Retina (tissue), 1 donor: ENCODE measurements around the gene IL21R.

Experiments used
- DNase-seq: peaks from one replicate; pipeline ENCODE4 v3.0.0-alpha.2; 2016

The IL21R gene

GRCh38 chr16:27468941-27469531 is 67.1 kb downstream of the IL21R start:
- no peak for DNase-seq

DNA sequence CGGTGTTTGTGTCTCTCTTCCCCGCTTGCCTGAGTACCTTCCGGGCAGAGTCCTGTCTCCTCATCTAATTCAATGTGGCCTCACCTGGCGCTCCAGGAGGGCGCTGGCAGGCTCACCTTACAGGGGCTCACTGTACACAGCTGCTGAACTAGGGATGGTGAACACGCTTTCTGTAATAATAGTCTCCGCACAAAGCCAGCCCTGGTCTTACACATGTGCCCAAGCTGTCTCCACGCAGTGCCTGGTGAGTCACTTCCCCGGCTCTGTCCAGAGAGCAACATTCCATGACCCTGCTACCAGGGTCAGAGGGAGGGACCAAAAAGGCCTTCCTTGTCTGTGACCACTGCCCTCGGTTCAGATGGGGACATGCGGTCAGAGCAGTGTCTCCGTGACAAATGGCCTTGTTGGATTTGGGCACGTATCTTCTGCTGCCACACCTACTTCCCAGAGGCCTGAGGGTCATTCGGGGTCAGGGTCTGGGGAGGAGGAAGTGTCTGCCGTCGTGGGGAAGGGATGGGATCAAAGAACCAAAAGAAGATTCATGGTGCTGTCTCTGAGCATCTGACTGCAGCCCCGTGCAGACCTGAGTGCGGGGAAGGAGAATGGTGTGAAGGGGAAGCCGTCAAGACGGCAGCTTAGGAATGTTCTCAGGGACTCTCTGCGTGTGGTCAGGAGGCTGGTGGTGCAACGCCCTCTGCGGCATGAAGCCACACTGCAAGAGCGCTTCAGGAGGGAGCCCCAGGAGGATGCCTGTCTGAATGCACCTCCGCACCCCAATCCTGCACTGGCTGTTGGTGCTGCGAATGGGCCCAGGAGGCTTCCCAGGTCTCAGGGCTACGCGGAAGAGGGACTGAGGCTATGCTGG is 68.8 kb downstream of the IL21R start:
- no peak for DNase-seq

DNA sequence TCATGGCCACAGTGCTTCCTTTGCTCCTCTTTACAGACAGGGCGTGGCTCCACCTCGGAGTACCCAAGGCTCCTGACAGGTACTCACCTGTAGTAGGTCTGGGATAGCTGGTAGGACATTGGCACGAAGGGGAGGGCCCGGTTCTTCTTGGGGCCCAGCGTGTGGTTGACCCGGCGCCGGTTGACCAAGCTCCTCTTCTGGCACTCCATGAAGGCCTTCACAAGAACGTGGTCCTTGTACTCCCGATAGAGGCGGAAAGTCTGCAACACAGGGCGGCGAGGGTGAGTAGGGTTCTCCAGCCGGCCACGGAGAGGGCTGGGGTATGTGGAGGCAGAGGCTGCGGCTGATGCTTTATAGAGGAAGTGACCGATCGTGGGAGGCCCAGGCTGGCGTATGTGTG is 69.7 kb downstream of the IL21R start:
- DNase-seq = no peak

GRCh38 chr16:27472091-27473020 is 70.4 kb downstream of the IL21R start:
- DNase-seq = no peak

DNA sequence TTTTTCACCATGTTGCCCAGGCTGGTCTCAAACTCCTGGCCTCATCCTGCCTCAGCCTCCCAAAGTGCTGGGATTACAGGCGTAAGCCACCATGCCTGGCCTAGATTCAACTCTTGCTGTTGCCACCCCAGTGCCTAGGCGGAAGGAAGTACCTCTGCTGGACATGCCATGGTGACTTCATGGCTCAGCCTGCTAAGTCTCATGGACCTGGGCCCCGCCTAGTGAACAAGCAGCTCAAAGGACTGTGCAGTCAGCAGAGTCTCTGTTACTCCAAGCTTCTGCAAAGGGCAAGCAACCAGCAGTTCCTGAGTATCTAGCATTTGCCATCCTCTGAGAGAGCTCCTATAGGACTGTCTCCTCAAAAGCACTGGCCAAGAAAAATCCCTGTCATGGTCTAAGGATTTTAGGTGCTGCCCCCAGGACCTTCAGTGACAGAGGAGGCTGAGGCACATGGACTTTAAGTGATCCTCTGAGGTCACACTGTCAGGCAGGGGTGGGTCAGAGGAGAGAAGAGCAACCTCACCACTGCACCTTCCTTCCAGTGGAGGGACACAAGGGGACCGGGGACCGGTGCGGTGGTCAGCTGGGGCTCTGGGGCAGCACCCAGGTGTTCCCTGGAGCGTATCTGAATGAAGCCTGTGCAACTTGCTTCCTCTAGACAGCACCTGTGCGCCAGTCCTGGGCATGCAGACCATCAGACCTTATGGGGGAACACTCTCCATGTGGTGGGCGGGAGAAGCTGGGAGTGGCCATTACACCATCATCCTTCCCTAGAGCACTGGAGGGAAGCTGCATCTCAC is 71.3 kb downstream of the IL21R start:
- no peak for DNase-seq

GRCh38 chr16:27474041-27474440 is 72.1 kb downstream of the IL21R start:
- DNase-seq = no peak

DNA sequence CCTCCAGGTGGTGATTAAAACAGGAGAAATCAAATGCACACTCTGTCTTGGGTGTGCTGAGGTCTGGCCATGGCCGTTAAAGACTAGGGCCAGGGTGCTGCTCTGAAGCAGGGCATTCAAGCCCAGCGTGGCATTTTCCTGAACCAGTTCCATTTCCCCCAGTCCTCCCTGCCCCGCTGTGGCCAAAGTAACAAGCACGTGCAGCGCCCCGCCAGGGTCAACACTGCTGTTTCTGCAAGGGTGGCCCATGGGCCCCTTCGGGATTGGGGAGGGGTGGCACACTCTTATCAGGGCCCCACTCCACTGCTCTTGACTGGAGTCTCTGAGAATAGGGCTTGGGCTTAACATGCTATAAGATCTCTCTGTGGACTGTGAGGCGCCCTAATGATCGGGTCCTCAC is 72.9 kb downstream of the IL21R start:
- no peak for DNase-seq

- no peak for DNase-seq
Measured at GRCh38 chr16:27475561-27475960, 73.6 kb downstream of the IL21R start.

- DNase-seq = no peak
Measured at GRCh38 chr16:27476240-27476639, 74.3 kb downstream of the IL21R start.

GRCh38 chr16:27480761-27481160 is 78.8 kb downstream of the IL21R start:
- no peak for DNase-seq

DNA sequence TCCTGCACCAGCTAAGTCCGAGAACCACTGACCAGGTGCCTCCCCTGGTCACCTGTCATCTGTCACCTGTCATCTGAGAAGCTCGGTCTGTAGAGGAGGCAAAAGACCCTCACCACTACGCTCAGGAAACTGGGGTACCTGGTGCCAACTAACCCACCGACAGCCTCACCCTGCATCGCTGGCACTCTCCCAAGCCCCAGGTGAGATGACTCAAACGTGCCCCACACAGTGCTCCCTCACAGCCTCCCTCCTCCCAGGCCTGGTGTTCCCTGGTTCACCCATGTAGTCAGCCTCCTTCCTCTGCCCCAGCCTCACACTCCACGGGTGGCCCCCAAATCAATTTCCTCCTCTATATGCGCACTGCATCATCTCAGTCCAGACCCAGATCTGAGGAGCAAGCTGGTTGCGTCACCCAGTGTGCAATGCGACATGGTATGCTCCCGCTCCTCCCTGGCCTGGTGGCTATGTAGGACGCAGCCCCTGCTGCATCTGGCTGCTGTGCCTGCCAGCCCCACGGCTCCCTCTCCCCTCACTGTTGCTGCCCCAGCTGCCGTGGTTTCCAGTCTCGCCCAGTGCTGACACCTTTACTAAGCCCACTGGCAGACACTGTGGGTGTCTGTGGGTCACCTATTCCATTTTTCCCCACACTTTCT is 79.4 kb downstream of the IL21R start:
- no peak for DNase-seq

- no peak for DNase-seq
Measured at GRCh38 chr16:27482397-27483087, 80.6 kb downstream of the IL21R start.

DNA sequence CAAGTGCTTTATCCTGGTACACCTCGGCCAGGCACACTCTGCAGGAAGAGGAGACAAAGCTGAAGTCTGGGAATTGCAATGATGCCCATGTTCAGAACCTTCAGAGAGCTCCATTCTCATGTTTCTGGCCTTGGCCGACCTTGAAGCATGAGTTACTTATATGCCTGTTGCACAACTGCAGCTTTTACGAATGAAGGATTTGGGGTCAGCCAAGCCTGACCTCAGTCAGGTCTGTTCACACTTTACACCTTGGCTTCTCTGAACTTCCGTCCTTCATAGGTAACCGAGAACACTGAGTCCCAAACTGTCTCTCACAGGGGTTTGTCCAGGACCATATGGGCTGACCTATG is 81.1 kb downstream of the IL21R start:
- DNase-seq = no peak

DNA sequence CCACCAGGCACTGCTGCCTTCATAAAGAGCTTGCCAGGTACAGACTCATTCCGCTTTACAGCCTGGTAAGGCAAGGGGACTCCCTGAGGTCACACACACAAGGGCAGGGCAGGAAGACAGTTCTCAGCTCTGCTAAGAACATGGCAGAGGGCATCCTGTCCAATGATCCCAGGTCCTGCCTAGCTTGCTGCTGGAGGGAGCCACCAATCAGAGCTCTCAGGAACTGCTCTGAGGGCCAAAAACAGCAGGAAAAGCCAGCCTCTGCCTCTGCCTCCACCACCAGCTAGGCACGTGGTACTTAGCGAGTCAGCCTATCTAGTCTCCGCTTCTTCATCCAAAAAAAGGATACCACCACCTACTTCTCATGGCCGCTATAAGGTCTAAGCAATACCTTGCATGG is 81.7 kb downstream of the IL21R start:
- no peak for DNase-seq

- no peak for DNase-seq
Measured at GRCh38 chr16:27485126-27485525, 83.2 kb downstream of the IL21R start.

DNA sequence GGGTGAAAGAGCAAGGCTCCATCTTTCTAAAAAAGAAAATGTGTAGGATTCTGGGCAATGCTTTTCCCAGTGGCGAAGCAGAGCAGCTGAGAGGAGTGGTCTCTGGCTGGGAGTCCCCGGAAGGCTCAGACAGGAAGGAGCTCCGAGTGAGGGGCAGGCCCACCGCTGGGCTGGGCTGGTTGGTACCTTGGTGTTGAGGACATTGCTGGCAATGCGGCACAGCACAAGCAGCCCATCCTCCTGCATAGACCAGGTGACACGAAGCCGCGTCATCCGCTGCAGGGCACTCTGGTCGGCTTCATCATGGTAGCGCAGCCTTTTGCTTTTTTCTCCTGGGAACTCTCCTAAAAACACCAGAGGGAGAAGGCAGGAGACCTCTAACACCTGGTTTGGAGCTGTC is 83.8 kb downstream of the IL21R start:
- DNase-seq = no peak

DNA sequence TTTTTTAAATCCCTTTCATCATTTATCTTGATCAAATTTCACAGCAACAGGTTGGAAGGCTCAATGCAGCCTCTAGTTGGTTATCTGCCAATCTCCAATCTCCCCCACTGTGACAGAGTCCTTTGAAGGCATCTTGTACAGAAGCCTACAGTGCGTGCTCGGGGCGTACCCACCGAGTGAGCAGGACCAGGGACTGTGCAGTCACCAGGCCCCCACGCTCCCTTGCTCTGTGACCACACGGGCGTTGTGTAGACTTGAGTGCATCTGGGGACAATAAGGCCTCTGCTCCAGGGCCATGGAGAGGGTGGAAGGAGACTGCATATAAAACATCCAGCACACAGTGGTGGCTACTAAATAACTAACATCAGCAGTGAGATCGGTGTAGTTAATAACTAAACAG is 84.4 kb downstream of the IL21R start:
- no peak for DNase-seq

DNA sequence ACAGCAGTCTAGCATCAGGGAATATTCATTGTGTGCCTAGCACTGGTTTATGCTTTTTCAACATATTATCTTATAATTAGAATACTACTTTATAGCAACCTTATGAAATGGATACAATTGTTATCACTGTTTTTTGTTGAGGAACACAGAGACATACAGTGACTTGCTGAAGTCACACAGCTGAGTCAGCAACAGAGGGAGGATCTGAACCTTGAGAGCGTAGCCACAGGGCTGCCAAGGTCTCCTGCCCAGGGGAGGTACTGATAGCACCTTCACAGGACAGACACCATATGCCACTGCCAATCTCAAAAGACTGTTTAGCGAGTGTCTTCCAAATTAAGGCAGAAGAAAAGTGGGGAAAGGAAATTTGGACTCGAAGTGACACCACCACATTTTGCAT is 84.8 kb downstream of the IL21R start:
- DNase-seq = no peak

- no peak for DNase-seq
Measured at GRCh38 chr16:27489421-27489820, 87.4 kb downstream of the IL21R start.

DNA sequence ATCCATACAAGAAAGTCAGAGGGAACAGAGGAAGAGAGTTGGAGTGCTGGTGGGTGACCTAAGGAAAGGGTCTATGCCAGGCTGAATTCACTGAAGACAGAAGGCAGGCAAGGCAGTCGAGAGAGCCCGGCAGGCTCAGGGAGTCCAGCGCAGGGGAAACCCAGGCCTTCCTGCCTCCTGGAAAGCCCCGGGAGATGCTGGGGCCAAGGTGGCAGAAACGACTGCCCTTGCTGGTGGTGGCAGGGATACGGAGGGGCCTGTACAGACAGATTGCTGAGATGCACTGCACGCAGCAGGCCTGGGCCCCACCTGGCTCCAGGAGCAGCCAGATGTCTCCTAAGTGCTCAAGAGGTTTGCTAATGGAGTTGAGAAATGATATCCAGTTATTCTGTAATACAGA is 87.9 kb downstream of the IL21R start:
- DNase-seq = no peak

DNA sequence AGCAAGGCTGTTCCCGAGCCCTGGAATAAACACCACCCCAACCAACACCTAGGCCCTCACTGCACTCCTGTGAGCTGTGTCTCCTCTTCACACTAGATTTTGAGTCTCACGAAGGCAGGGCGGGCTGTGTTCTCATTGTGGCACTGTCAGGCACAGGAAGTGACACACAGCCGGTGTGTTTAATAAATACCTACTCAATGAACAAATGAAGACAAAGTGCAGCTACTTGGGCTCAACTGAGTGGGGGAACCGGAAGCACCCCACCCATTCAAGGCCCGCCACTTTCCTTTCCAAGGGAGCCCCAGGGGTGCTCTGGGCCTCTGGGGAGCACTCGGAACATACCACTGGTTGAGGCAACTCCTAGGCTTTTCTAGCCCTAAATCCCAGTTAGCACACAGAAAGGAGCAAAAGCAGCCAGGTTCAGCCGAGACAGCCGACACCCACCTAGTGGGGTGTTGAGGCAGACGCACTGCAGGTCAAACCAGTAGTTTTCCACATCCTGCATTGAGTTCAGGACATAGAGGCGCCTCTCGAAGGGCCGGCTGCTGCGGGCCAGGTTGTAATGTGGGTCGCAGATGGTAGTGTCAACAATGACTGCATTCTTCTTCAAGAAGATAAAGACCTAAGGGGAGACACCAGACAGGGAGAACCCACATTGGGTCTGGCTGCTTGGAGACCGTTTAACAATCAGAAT is 90.1 kb downstream of the IL21R start:
- no peak for DNase-seq
